ENCODE results near the gene CHRM4.

CHRM4 gene

DNA sequence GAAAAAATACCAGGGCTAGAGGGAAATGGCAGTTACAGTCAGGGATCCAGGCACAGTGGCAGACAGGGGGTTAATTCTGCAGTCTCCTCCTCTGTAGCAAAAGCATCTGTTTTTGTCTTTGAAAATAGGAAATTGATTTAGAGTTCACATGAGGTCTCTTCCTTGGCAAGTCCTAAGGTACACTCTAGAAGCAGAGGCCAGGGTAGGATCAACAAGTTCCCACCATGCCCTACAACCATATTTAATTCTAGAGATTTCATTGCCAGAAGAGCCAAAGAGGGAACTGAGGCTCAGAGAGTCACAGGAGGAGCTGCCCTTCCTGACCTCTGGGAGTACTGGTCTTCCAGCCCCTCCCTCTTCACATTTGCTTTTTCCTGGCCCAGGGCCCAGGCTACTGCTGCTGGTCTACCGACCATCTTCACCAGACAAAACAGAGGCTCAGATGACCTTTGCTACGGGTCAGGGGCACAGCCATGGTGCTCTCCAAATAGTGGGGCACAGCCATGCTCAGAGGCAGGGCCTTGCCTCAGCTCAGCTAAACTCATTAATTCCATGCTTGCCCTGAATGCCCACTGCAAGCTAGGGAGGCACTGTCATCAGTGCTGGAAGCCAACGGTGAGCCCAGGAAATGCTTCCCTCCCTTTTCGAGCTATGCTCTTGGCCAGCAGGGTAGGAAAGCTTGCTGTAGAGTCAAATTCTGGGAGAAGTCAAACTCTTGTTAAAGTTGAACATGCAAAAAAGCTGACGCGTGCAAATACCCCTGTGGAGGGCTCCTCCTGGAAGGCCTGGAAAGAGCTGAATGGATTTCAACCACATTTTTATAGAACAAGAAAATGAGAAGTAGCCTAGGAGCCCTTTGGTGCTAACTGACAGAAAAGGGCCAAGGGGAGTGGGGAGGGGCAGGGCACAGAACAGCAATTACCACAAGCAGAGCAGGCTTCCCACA lies 11.7 kb upstream of the CHRM4 start:
- no peak for DNase-seq

DNA sequence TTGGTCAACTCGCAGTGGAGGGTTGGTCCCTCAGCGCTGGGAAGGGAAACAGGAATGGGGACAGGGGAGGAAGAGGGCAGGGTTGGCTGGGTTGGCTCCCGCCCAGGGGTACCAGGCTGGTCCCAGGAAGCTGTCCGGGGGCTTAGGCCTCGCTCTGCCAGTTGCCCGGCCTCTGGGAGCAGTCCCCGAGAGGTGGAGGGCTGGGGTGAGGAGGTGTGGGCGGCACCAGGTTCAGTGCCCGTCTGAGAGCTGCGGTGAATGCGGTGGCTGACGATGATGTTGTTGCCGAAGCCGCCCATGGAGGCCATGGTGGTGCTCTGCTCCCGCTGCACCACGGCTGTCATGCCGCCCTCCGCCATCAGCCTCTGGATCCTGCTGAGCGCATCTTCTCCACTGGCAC lies 6.0 kb upstream of the CHRM4 start:
- DNase-seq: no peak

DNA sequence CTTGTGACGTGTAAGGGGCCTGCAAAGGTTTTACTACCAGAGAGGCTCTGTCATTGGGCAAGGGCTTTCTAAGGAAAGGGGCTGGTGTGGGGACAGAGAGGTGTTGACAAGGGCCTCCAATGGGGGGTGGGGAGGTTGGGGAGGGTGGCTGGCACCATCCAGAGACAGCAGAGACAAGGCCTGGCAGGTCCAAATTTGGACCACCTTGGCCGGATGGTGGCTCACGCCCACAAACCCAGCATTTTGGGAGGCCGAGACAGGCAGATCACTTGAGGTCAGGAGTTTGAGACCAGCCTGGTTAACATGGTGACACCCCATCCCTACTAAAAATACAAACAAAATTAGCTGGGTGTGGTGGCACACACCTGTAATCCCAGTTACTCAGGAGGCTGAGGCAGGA lies 2.2 kb upstream of the CHRM4 start:
- no peak for DNase-seq

DNA sequence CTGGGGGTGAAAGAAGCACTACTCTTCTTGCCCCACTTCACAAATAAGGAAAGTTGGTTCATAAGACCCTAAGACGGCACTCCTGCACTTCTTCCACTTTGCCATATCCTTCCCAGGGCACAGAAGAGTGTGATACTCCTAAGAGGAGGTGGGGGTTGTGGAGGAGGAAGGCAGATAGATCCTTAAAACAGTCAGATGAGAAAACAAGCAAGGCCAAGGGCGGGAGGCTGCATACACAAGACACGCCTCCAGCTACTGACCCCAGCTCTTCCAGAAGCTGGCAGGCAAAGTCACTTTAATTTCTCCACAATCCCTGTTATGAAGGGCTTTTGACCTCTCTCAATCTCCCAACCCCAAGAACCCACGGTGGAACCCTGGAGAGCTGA lies 1.6 kb upstream of the CHRM4 start:
- no peak for DNase-seq

DNA sequence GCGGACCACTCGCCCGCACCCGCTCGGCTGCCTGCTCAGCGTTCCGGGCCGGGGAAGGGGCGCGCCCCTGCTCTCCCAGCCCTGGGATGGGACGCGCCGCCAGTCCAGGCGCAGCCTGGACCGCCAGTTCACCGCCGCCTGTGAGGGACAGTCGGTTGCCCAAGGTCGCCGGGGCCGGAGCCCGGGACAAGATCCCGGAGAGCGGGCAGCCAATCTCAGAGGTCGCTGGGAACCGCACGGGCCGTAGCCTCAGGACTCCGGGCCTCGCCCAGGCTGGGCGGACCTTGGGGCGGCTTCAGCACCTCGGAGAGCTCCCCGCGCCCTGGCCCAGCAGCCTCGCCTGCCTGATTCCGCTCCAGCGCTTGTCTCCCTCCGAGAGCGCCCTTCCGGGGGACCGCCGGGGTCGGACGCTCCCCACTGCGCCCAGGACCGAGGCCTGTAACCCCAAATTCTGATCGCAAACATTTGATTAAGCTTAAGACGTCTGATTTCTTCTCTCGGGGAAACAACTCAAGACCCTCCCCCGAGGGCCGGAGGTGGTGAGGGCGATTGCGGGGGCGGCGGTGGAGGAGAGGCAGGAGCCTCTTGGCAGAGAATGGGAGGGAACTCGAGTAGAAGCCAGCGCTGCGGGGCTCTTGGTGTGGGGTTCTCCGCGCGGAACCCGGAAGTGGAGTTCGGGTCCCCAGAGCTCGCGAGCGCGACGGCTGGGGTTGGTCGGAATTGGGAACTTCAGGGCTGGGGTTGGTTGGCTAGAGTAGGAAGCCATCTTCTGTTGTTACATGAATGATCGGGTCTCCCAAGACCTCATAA lies 1.1 kb upstream of the CHRM4 start:
- DNase-seq: no peak

DNA sequence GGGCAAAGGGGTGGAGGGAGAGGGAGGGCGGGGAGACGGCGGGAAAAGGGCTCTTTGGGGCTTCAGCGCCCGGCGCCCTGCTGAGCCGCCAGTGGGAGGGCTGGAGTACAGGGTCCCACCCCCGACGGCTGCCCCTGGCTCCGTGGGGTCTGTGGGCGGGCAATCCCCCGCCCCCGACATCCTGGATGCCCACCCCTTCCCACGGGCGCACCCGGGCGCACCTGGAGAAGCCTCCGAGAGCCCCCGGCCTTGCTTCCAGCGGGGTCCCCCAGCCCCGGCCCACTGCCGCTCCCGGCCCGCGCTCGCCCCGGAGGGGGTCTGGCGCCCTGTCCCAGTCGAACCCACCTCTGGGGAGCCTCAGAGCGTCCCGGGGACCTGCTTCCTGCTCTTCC lies 394 bp downstream of the CHRM4 start:
- DNase-seq: no peak

DNA sequence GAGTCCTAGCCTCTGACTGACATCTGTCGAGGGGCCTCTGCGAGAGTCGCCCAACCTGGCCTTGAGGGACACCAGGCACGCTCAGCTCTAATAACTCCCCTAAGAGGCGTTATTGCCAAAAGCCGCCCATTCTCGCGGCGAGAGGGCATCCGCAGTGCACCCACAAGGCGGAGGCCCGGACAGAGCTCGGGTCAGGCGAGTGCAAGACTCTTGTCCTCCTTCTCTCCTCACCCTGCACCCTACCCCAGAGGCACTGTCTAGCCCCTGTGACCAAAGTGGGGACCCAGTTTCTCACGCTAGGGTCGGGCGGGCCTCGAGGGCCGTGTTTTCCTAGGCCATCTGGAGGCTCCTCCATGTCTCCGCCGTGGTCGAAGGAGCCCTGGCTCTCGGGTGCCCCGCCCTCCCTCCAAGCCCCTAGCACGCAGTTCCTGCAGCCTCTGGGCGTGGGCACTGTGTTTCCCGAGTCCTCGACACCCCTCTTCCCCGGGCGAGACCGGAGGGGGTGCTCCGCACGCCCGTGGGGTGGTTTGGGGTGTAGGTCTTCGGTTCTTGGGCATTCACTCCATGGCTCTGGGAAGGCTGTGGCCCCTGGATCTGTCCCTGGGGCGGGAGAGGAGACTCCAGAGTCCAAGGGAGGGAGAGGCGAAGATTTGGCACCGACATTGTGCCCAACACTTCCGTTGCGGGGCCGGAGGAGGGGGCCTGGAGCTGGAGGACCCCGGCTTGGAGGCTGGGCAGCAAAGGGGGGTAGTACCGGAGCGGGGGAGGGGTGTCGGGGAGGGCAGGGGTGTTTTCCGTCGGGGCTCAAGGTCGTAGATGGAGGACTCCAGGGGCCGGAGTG lies 1.0 kb downstream of the CHRM4 start:
- no peak for DNase-seq

DNA sequence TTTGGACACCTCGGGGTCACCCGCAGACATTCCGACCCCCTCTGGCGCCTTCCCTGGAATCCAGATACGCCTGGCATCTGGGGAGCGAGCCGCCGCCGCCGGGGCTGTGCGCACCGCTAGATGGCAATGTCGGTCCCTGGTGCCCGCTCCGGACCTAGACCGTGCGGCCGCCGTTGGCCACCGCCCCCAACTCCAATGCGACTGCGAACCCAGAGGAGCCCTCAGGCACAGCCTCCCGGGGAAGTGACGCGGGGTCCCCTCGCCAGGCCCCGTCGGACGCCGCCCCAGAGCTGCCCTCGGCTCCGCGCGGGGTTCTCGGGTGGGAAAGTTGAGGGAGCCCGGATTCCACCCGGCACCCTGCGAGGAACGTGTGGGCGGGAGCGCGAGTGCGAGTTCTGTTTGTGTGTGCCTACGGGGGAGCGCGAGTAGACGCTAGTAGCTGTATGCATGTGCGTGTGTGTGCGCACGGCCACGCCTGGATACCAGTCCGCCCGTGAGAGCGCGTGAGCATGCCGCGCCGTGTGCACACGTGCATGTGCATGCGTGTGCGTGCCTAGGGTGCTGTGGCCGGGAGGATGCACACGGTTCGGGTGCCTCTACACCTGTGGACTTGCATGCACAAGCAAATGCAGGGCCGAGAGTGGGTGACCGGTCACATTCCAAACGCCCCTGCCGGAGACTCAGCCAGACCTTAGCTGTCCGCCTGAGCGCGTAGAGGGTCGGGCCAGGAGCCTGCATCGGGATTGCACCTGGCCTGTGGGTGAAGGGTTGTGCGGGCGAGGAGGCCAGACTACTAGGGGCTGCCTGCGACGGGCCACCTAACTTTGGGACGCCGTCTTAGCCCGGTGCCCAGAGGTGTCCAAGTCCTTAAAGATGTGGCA lies 1.9 kb downstream of the CHRM4 start:
- DNase-seq: no peak

DNA sequence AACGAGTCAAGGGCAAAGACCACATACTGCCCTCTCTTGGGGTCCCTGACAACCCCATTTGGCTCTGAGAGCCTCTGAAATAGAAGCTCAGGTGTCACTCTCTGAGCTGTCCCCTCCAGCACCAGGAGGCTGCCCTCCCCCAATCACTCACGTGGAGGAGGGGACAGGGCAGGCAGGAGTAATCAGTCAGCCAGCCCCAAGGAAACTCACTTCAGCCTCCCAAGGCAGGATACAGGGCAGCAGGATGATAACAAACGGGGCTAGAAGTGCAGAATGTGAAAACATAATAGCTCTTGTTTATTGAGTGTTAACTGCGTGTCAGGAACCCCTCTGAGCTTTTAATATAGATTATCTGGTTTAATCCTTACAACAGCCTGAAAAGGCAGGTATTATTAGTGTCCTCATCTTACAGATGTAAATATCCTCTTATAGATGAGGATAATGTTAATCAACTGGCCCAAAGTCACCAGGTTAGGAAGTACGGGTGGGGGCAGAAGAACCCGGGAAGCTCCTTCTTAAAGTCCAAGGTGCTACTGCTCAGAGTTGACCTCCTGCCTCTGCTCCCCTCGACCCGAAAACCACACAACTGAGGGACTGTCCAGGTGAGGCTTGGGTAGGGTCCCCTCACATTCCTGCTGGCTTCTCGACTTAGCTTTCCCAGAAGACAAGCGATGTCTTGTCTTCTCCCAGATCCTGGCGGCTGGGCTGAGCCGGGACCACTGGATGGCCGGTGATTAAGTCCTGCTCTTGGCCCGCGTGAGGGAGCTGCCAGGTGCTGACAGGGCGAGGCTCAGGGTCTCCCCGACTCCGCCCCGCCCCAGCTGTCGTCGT lies 2.7 kb downstream of the CHRM4 start:
- no peak for DNase-seq

DNA sequence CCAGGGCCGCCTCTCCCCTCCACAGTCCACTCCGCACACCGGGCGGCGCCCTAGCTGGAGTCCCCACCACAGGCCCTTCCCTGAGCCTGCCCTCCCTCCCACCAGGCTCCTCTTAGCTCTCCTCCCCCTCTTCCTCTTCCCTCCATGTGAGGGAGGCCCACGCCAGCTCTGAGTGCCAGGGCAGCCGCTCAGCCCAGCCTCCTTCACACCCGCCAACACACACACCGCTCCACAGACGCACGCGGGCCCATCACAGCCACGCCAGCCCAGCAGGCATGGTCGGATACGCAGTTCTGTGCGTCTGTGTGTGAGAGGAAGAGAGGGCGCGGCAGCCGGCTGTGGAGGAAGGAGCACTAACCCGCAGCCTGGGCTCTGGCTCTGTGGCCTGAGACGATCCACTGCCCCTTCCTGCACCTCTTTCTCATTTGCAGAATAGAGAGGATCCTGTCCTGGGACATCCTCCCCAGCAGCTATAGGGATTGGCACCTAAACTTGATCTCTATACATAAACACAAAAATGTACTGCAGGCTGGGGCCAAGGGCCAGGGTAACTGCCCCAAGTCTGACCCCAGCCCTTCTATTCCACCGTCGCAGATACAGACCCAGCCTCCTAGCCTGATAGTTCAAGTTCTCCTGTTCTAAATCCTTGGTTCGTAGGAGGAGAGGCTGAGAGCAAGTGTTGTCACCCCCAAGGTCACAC lies 3.5 kb downstream of the CHRM4 start:
- no peak for DNase-seq

DNA sequence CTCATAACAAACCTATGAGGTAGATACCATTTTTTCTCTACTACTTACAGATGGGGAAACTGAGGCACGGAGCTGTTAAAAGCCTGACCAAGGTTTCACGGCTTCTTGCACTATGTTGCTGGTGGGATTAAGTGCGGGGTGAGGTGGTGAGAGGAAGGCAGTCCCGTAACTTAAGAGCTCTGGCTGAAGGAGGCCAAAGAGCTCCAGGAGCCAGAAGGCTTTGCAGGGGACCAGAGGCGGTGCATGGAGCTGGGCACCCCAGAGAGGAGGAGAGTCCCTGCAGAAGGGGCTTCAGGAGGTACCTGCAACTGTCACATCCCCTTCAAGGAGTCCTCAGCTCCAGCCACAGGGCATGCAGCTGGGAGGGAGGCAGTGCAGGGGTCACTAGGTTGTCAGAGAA lies 4.1 kb downstream of the CHRM4 start:
- DNase-seq: no peak

DNA sequence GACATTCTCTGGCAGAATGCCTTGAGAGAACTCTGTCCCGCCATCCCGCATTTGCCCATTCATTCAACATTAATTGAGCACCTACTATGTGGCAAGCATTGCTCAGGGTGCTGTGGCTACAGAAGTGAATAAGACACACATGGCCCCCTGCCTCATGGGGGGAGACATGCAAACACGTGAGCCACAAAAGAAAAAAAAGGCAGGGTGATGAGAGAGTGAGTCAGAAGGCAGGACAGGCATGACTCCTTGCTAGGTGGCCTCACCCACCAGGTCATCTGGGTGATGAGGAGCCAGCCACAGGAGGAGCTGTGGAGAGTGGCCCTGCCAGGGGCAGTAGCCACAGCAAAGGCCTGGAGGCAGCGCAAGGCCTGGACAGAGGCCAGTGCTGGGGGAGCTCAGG lies 4.9 kb downstream of the CHRM4 start:
- no peak for DNase-seq

DNA sequence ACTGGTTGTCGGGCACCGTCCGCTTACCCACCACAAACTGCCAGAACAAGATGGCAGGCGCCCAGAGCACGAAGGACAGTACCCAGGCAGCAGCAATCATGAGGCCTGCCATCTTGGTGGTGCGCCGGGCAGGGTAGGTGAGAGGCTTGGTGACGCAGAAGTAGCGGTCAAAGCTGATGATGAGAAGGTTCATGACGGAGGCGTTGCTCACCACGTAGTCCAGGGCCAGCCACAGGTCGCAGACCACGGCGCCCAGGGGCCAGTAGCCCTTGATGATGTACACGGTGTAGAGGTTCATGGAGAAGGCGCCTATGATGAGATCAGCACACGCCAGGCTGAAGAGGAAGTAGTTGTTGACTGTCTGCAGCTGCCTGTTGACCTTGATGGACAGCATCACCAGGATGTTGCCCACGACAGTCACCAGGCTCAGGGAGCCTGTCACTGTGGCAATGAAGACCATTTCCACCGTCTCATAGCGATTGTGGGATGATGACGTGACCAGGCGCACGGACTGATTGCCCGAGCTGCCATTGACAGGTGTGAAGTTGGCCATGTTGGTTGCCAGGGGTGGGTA lies 5.5 kb downstream of the CHRM4 start:
- no peak for DNase-seq

DNA sequence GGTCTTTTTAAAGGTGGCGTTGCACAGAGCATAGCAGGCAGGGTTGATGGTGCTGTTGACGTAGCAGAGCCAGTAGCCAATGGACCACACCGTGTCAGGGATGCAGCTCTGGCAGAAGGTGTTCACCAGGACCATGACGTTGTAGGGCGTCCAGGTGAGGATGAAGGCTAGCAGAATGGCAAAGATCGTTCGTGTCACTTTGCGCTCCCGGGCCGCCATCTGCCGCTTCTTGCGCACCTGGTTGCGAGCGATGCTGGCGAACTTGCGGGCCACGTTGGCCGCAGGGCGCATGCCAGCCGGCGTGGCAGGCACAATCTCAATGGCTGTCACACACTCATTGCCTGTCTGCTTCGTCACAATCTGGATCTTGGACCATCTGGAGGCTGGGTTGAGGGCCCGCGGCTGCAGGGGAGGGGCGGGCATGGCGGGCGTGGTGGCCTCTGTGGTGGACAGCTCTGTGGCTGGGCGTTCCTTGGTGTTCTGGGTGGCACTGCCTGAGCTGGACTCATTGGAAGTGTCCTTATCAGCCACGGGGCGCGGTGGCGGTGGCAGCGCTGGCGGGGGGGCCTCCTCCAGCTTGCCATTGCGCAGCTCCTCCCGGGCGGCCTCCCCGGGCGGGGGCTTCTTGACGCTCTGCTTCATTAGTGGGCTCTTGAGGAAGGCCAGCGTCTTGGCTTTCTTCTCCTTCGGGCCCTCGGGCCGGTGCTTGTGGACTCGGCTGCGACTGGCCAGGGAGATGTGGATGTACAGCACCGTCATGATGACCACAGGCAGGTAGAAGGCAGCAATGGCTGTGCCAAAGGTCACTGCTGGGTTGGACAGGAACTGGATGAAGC lies 6.2 kb downstream of the CHRM4 start:
- DNase-seq: no peak

DNA sequence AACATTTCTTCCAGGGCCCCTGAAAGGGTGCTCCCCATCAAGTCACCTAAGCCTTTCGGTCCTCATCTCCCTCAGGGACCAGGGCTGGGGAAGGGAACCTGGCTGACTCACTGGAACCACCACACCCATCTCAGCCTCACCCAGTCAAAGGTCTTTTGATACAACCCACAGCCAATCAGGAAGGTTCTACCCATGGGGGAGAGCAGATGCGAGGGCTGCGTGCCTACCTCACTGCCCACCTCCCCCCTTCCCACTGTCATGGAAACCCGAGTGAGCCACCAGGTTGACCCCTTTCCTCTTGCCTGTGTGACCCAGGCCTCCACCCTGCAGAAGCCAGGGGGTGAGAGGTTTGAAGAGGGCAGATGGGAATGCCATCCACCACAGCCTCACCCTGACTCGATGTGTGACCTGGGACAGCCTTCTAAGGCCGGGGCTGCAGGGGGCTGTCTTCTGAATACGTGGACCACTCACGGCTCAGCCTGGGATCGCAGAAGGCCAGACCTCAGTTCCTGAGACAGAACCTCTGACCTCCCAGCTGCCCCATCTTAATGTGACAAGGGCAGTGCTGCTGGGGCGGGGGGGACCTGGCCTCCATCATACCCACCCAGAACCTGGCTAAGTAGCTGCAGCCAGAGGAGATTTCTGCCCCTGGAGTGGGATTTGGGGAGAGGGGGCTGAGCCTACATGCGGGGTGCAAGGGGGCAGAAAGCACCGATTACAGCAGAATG lies 7.4 kb downstream of the CHRM4 start:
- DNase-seq: no peak

DNA sequence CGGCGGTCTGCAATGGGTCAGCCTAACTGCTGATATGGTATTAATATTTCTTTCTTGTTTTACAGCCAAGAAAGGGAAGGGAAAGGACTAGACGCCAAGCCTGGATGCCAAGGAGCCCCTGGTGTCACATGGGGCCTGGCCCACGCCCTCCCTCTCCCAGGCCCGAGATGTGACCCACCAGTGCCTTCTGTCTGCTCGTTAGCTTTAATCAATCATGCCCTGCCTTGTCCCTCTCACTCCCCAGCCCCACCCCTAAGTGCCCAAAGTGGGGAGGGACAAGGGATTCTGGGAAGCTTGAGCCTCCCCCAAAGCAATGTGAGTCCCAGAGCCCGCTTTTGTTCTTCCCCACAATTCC lies 8.2 kb downstream of the CHRM4 start:
- DNase-seq: no peak

DNA sequence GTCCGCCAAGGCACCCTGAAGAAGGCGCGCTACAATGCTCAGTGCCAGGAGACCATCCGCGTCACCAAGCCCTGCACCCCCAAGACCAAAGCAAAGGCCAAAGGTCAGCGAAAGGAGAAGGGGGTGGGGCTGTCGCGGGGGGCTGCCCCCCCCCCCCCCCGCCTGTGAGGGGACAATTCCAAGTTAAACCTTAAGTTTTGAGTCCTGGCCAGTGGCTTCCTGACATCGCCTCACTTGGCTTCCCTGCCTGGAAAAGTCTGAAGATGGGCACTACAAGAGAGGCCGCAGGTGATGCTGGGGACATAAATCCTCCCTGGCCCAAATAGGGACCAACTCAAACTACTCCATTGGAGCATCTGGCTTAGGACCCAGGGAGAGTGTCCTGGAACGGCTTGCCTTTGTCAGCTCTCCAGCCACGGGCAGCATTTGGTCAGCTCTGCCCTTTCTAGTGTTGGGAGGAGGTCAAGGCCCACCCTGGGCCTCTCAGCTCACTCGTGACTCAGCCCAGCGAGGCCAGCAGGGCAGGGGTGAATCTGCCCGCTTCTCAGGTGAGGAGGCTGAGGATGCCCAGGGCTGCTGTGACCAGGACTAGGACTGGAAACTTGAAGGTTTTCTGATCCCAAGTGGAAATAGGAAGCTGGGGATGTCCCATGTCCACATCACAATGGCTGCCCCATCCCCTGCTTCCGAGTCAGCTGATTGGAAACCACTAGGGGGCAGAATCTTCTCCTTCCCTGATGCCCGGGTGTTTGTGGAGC lies 8.8 kb downstream of the CHRM4 start:
- DNase-seq: no peak

Data from cerebellar nuclear complex (tissue), 1 donor.